Esophagus muscularis mucosa (tissue), 4 donors: ENCODE measurements around the gene PCDHA8. TPM values are rescaled to one million over a fixed set of nuclear protein-coding genes. Genes with fewer than 3 reads are reported as not detected.
"Not testable (repeated sequence)": the region's sequence is repeated elsewhere in the genome, so short reads cannot be mapped to it uniquely, and the experiment has no call there.

ENCODE experiments used
- DNase-seq: peaks from one replicate; pipeline ENCODE4 v3.0.0-alpha.2; 2017; ENCODE audit errors: extremely low spot score
- H3K27ac ChIP-seq, 4 donors: fragments of 200-600 bp; sonication (generic); replicated peaks in 1 of 4; 1 replicate in 3 of 4; 2 replicates in 1 of 4; pipeline ENCODE4 v1.5.1; 2016 to 2019; ENCODE audit warnings: mild to moderate bottlenecking in 1 of 4
- H3K27me3 ChIP-seq, 4 donors: fragments of 200-600 bp; sonication (generic); one replicate each; pipeline versions ENCODE4 v1.5.1 to v1.6.0; 2016 to 2019
- H3K36me3 ChIP-seq, 4 donors: fragments of 200-600 bp; sonication (generic); one replicate each; pipeline ENCODE4 v1.5.1; 2016 to 2019
- H3K4me1 ChIP-seq, 4 donors: fragments of 200-600 bp; sonication (generic); one replicate each; pipeline ENCODE4 v1.5.1; 2016 to 2019
- H3K4me3 ChIP-seq, 4 donors: fragments of 200-600 bp; sonication (generic); 1 replicate in 2 of 4; 2 replicates in 2 of 4; pipeline ENCODE4 v1.5.1; 2016 to 2019; ENCODE audit warnings: mild to moderate bottlenecking in 4 of 4, moderate library complexity in 1 of 4
- H3K9me3 ChIP-seq, 4 donors: fragments of 200-600 bp; sonication (generic); 1 replicate in 3 of 4; 2 replicates in 1 of 4; pipeline ENCODE4 v1.5.1; 2016 to 2019
- EP300 ChIP-seq: sonication (generic); formaldehyde crosslinking; IDR thresholded peaks from one replicate; pipeline ENCODE4 v1.6.1; 2017; ENCODE audit warnings: antibody characterized with exemption
- POLR2A ChIP-seq: fragments of 450-650 bp; IDR thresholded peaks from one replicate; pipeline ENCODE4 v1.6.1; 2017; ENCODE audit warnings: antibody characterized with exemption, moderate library complexity, mild to moderate bottlenecking, low read depth
- POLR2AphosphoS5 ChIP-seq, 2 donors: sonication (generic); formaldehyde crosslinking; IDR thresholded peaks; one replicate each; pipeline ENCODE4 v1.6.1; 2017; ENCODE audit warnings: antibody characterized with exemption in 2 of 2
- WGBS: methylation state at CpG from one replicate; pipeline ENCODE4 v1.1.5; 2018; 5-methylcytosine and 5-hydroxymethylcytosine counted together
- intact Hi-C: fragments of 100-400 bp; cut with DNase I; formaldehyde crosslinking; loops from one replicate; pipeline ENCODE4 v1.15.1; 2023
- total RNA-seq, 4 donors: library from RNA; depleted of rRNA; stranded (reverse); fragments of >200 nt; gene quantifications; one replicate each; pipeline versions ENCODE4 v1.1.0 to v1.2.1, GENCODE V29; 2016
- TF ChIP-seq, protein P1 (sequence below), 3 experiments: fragments of 200-600 bp in 2 of 3; fragments of 450-650 bp in 1 of 3; sonication (generic) in 2 of 3; IDR thresholded peaks; one replicate each; pipeline ENCODE4 v1.5.1; 2017 to 2019; ENCODE audit warnings: antibody characterized with exemption in 3 of 3, mild to moderate bottlenecking in 2 of 3, moderate library complexity in 1 of 3

PCDHA8 gene, protein sequence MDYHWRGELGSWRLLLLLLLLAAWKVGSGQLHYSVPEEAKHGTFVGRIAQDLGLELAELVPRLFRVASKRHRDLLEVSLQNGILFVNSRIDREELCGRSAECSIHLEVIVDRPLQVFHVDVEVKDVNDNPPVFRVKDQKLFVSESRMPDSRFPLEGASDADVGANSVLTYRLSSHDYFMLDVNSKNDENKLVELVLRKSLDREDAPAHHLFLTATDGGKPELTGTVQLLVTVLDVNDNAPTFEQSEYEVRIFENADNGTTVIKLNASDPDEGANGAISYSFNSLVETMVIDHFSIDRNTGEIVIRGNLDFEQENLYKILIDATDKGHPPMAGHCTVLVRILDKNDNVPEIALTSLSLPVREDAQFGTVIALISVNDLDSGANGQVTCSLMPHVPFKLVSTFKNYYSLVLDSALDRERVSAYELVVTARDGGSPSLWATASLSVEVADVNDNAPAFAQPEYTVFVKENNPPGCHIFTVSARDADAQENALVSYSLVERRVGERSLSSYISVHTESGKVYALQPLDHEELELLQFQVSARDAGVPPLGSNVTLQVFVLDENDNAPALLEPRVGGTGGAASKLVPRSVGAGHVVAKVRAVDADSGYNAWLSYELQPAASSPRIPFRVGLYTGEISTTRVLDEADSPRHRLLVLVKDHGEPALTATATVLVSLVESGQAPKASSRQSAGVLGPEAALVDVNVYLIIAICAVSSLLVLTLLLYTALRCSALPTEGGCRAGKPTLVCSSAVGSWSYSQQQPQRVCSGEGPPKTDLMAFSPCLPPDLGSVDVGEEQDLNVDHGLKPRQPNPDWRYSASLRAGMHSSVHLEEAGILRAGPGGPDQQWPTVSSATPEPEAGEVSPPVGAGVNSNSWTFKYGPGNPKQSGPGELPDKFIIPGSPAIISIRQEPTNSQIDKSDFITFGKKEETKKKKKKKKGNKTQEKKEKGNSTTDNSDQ
- under 1 TPM in 2 of 4 donors, not detected in 2; 0.29 to 0.83 TPM for total RNA-seq

GRCh38 chr5:140840978-140841962 is at the start of gene PCDHA8:
Gene PCDHA8, plus strand, starts transcription at chr5:140841187. Its CDS starts 135 bp downstream, at chr5:140841322.
- TF ChIP-seq POLR2A: no peak
- peaks cover 0 to 64% (median 4%) of the 10 kb centered on the region in 4 donors for H3K27me3 ChIP-seq
- no peaks in the 10 kb centered on the region for H3K36me3 ChIP-seq
- 20% methylated on average over 38 of the region's 47 CpGs for WGBS
- no peak within 1 kb of the TSS for H3K27ac ChIP-seq
- DNase-seq: peak; percentile 53
- intact Hi-C loops: no loop called here
- H3K4me1 ChIP-seq: no peaks in the 10 kb centered on the region
- peaks cover 0 to 40% (median 33%) of the 10 kb centered on the region in 4 donors for H3K9me3 ChIP-seq
- H3K4me3 ChIP-seq: no peak within 1 kb of the TSS

- TF ChIP-seq, protein P1, sequence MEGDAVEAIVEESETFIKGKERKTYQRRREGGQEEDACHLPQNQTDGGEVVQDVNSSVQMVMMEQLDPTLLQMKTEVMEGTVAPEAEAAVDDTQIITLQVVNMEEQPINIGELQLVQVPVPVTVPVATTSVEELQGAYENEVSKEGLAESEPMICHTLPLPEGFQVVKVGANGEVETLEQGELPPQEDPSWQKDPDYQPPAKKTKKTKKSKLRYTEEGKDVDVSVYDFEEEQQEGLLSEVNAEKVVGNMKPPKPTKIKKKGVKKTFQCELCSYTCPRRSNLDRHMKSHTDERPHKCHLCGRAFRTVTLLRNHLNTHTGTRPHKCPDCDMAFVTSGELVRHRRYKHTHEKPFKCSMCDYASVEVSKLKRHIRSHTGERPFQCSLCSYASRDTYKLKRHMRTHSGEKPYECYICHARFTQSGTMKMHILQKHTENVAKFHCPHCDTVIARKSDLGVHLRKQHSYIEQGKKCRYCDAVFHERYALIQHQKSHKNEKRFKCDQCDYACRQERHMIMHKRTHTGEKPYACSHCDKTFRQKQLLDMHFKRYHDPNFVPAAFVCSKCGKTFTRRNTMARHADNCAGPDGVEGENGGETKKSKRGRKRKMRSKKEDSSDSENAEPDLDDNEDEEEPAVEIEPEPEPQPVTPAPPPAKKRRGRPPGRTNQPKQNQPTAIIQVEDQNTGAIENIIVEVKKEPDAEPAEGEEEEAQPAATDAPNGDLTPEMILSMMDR (IDR thresholded peaks at IDR 0.05): peak in 1 of 3 experiments; percentile 8
- TF ChIP-seq POLR2AphosphoS5 (IDR thresholded peaks at IDR 0.05) (no peak), EP300 (no peak), POLR2A (no peak)
- Histone ChIP-seq H3K27ac (no peak within 1 kb of the TSS), H3K36me3 (no peaks in the 10 kb centered on the region), H3K4me1 (no peaks in the 10 kb centered on the region), H3K27me3 (peaks cover 0 to 60% (median 0%) of the 10 kb centered on the region in 4 donors), H3K9me3 (peaks cover 0 to 64% (median 47%) of the 10 kb centered on the region in 4 donors), H3K4me3 (peak within 1 kb of the TSS in 3 of 4 donors; percentile 29 to 38 (median 37))
- DNase-seq: no peak
- intact Hi-C loops: no loop called here
- 25% methylated on average over 19 of the region's 27 CpGs for whole genome bisulfite sequencing
Observed at GRCh38 chr5:140794595-140795258, 46.3 kb upstream of the PCDHA8 start, which contains the start of gene PCDHA2. Gene PCDHA2, plus strand, starts transcription at chr5:140794852.

DNA sequence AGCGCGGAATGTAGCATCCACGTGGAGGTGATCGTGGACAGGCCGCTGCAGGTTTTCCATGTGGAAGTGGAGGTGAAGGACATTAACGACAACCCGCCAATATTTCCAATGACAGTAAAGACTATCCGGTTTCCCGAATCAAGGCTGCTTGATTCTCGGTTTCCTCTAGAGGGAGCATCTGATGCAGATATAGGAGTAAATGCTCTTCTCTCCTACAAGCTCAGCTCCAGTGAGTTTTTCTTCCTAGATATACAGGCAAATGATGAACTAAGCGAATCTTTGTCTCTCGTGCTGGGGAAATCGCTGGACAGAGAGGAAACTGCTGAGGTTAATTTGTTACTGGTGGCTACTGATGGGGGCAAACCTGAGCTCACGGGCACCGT is 45.7 kb upstream of the PCDHA8 start:
- H3K4me1 ChIP-seq: no peaks in the 10 kb centered on the region
- H3K36me3 ChIP-seq: no peaks in the 10 kb centered on the region
- intact Hi-C loops: no loop called here
- H3K27me3 ChIP-seq: peaks cover 0 to 59% (median 0%) of the 10 kb centered on the region in 4 donors
- no peak for DNase-seq
- H3K27ac ChIP-seq: no peak overlapping the region
- H3K9me3 ChIP-seq: peaks cover 0 to 61% (median 46%) of the 10 kb centered on the region in 4 donors
- 19% methylated on average over 15 of the region's 15 CpGs for WGBS
- TF ChIP-seq POLR2A: no peak
- TF ChIP-seq, protein P1 (IDR thresholded peaks at IDR 0.05): no peak
- TF ChIP-seq POLR2AphosphoS5 (IDR thresholded peaks at IDR 0.05): no peak
- no peak for TF ChIP-seq EP300
- peak overlapping the region in 3 of 4 donors; percentile 29 to 38 (median 37) for H3K4me3 ChIP-seq

DNA sequence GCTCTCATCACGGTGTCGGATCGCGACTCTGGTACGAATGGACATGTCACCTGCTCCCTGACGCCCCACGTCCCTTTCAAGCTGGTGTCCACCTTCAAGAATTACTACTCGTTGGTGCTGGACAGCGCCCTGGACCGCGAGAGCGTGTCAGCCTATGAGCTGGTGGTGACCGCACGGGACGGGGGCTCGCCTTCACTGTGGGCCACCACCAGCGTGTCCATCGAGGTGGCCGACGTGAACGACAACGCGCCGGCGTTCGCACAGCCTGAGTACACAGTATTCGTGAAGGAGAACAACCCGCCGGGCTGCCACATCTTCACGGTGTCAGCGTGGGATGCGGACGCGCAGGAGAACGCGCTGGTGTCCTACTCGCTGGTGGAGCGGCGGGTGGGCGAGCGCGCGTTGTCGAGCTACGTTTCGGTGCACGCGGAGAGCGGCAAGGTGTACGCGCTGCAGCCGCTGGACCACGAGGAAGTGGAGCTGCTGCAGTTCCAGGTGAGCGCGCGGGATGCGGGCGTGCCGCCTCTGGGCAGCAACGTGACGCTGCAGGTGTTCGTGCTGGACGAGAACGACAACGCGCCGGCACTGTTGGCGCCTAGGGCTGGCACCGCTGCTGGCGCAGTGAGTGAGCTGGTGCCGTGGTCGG is 44.8 kb upstream of the PCDHA8 start:
- H3K27ac ChIP-seq, H3K36me3 ChIP-seq, intact Hi-C loops, DNase-seq, H3K4me1 ChIP-seq, H3K4me3 ChIP-seq: not testable (repeated sequence)
- Histone ChIP-seq H3K27me3 (peaks cover 0 to 66% (median 0%) of the 10 kb centered on the region in 4 donors), H3K9me3 (peaks cover 0 to 65% (median 49%) of the 10 kb centered on the region in 4 donors)
- WGBS: 68% methylated on average over 37 of the region's 72 CpGs
